Loucy (cell line): ENCODE measurements around the gene G6PD.
"Not testable (repeated sequence)": the region's sequence is repeated elsewhere in the genome, so short reads cannot be mapped to it uniquely, and the experiment has no call there.

Source experiments
- CTCF ChIP-seq: fragments of 200-600 bp; sonication (generic); conservative IDR thresholded peaks from 2 replicates; pipeline ENCODE4 v1.5.1; 2014; ENCODE audit warnings: mild to moderate bottlenecking, antibody characterized with exemption, low read length
- EZH2phosphoT487 ChIP-seq: fragments of 200-600 bp; IDR thresholded peaks from 2 replicates; pipeline ENCODE4 v1.6.1; 2018; ENCODE audit warnings: antibody characterized with exemption, mild to moderate bottlenecking, moderate library complexity, borderline replicate concordance

GRCh38 chrX:154560326-154560725 is 13.7 kb upstream of the G6PD start:
- not testable (repeated sequence) for TF ChIP-seq CTCF, EZH2phosphoT487
